CD4-positive, alpha-beta T cell treated with Interleukin-12 subunit alpha and Interleukin-12 subunit beta, for 1 hour (primary cell): ENCODE results near the gene ATP13A5.

Experiments
- DNase-seq: peaks from one replicate; pipeline ENCODE4 v3.0.0-alpha.2; 2020

The ATP13A5 gene

GRCh38 chr3:193269343-193270028, 109.1 kb downstream of the ATP13A5 start:
- no peak for DNase-seq

GRCh38 chr3:193262707-193263106, 115.8 kb downstream of the ATP13A5 start:
- DNase-seq = no peak

DNA sequence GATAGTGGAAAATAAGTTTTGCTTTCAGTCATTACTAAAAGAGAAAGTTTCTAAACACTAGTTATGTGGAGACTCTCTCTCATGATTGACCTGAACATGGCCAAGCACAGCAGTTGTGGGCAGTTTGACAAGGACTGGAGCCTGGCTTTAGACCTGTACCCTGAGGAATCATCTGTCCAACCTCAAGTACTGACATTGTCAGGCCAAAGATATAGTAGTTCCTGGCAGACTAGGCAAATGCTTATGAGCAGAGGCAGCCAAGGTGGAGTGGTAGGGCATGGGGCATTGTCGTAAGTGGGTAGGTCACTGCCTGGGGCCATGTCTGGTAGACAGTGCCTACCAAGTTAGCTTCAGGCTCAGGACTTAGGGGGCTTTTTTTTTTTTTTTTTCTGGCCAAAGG, 116.6 kb downstream of the ATP13A5 start:
- no peak for DNase-seq

- DNase-seq = no peak
Observed at GRCh38 chr3:193253986-193254660, 124.4 kb downstream of the ATP13A5 start.

GRCh38 chr3:193250492-193250891, 128.1 kb downstream of the ATP13A5 start:
- DNase-seq = no peak

- DNase-seq = no peak
Observed at GRCh38 chr3:193248848-193249468, 129.6 kb downstream of the ATP13A5 start.

DNA sequence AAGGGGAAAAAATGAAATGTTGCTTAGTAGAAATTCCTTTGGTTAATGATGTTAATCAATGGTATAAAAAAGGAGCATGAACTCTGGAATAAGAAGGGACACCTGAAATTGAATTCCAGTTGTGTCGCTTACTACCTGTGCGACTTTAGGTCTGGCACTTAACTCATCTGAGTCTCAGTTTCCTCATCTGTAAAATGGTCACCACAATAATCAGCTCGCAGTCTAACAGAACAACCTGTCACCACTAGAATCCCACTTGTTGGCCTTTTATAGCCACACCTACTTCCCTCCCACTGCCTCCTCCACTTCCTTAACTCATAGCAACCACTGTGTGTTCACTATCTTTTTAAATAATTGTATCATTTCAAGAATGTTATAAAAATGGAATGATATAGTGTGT, 135.0 kb downstream of the ATP13A5 start:
- no peak for DNase-seq

DNA sequence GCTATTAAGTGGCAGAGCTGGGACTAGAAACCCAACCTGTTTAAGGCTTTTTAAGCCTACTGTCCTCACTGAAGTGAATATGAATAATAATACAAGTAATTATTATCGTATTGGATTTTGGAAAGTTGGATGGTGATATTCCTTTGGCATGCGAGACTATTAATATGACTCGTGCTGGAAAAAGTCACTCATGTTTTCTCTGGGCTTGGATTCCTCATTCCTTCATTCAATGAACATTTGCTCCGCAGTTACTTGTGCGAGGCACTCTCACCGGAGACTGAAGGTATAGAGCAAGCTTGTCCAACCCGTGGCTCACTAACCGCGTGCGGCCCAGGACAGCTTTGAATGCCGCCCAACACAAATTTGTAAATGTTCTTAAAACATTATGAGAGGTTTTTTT, 136.8 kb downstream of the ATP13A5 start:
- DNase-seq = no peak

- DNase-seq = no peak
Observed at GRCh38 chr3:193240850-193241706, 137.5 kb downstream of the ATP13A5 start, which contains the start of gene PLAAT1. PLAAT1 (plus strand) TSS chr3:193241222; CDS start chr3:193255651, 14,429 bp downstream.

DNA sequence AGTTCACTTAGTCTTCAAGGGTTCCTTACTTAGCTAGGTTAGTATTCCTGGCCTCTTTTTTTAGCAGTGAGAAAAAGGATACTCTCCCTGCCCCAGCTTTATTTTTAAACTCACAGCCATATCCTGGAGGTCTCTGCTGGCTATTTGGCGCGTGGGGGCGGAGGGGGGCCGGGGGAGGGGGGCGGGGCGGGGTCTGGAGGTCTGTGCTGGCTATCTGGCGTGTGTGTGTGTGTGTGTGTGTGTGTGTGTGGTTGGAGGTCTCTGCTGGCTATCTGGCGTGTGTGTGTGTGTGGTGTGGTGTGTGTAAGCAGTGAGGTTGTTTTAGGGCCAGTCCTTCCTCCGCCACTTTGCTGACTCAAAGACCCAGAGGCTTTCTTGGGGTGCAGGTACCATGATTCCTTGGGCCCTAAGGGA, 138.1 kb downstream of the ATP13A5 start:
- no peak for DNase-seq

GRCh38 chr3:193237030-193237429, 141.5 kb downstream of the ATP13A5 start:
- no peak for DNase-seq

DNA sequence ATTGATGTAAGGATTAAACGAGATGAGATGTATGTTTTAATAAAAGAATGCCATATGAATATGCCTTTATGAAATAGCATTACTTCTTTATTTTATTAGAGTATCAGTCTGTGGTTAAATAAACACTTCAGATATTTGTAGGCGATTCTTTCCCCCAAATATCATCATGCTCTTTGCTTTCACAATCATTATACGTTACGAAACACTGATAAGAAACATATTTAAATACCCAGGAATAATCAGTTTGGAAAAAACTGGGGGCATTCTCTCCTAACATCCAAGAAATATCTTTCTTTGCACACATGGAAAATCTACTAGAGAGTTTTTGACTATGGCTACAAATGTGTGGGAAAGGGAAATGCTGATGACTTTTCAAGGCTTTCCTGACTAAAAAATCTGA, 142.0 kb downstream of the ATP13A5 start:
- DNase-seq = no peak

DNA sequence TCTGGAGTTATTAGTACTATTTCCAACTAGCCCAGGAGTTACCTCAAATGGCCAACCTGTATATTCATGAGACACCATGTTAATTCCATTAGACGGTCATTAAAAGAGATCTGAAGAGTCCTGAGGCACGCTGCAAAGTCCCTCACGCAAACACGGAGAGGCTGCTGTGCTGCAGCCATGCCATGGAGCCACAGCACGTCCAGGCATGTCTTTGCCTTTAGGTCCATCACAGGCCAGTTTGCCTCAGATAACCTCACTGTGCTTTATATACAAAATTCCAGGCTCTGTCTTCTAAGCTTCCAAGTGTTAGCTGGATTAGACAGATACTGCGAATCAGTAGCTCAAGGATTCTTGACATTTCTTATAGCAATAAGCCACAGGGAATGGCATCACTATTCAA, 147.4 kb downstream of the ATP13A5 start:
- DNase-seq = no peak

- no peak for DNase-seq
Observed at GRCh38 chr3:193230610-193231009, 147.9 kb downstream of the ATP13A5 start.

DNA sequence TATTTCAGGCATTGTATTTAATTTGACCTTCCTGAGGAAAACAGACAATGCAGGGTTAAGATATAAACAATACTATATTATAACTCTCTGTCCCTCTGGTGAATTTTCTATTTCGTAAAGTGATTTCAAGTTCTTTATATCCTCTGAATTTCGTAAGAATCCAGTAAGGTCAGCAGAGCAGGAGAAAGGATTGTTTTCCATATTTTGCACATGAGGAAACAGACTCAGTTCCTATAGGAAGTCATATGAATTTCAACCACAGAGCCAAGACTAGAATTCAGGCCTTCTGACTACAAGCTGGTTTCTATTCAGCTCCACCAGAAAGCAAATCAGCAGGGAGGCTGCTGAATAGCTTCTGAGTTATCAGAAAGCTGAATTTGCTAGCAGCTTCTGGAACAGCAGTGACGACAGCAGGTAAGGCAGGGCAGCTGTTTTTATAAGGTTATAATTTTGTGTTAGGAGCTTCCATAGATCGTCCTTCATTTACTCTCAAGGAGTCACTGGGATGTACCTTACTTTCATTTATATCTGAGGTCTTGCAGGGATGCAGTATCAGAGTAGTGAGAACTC, 148.6 kb downstream of the ATP13A5 start:
- DNase-seq = no peak

GRCh38 chr3:193228206-193228605, 150.3 kb downstream of the ATP13A5 start:
- DNase-seq = no peak

DNA sequence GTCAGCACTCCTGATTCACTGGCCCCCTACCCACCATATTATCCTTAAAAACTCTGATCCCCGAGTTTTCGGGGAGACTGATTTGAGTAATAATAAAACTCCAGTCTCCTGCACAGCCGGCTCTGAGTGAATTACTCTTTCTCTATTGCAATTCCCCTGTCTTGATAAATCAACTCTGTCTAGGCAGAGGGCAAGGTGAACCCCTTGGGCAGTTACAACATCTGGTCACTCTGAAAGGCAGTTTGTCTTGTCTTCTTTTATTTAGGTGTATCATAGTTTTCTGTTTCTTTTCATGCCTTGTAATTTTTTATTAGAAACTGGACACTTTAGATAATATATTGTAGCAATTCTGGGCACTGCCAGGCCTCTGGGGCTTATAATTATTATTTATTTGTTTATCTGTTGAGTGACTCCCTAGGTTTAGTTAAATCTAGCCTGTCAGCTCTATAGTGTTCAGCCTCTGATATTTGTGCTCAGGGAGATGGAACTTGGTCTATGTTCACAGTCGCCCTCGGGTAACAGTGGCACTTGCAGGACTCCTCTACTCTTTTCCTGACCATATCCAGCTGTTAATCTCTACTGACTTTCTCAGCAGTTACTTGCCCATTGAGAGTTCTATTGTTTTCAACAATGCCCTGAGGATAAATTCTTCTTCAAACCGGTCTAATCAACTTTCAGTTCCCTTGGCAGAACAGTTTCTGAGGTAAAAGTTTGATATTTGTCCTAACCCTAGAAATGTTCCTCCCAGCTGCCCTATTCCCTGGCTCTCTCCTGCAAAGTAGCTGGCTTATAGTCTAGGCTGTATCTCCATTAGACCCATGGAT, 153.0 kb downstream of the ATP13A5 start:
- no peak for DNase-seq
